Endodermal cell (in vitro differentiated cells): ENCODE results near the gene PRICKLE1. TPM values are rescaled to one million over a fixed set of nuclear protein-coding genes. Genes with fewer than 3 reads are reported as not detected.

Experiments
- DNase-seq: peaks from one replicate; pipeline ENCODE4 v3.0.0-alpha.2; 2017
- H3K27ac ChIP-seq: 2 replicates; pipeline ENCODE4 v1.5.1; 2013; ENCODE audit warnings: mild to moderate bottlenecking, low read depth, low read length, moderate library complexity
- H3K27me3 ChIP-seq: 2 replicates; pipeline ENCODE4 v1.6.1; 2013; ENCODE audit warnings: mild to moderate bottlenecking, low read length, moderate library complexity; ENCODE audit not compliant: insufficient read depth, control insufficient read depth, poor library complexity, severe bottlenecking
- H3K36me3 ChIP-seq: 2 replicates; pipeline ENCODE4 v1.7.0; 2013; ENCODE audit warnings: mild to moderate bottlenecking, low read length, moderate library complexity; ENCODE audit not compliant: control insufficient read depth, insufficient read depth
- H3K4me1 ChIP-seq: one replicate; pipeline ENCODE4 v1.7.0; 2013; ENCODE audit warnings: low read length; ENCODE audit not compliant: control insufficient read depth, insufficient read depth
- H3K4me3 ChIP-seq: 2 replicates; pipeline ENCODE4 v1.5.1; 2013; ENCODE audit warnings: mild to moderate bottlenecking, low read length, moderate library complexity
- H3K9ac ChIP-seq: 2 replicates; pipeline ENCODE4 v1.6.1; 2013; ENCODE audit warnings: mild to moderate bottlenecking, low read length, moderate library complexity; ENCODE audit not compliant: poor library complexity, severe bottlenecking; ENCODE audit errors: extremely low read depth
- H3K9me3 ChIP-seq: 2 replicates; pipeline ENCODE4 v1.6.1; 2013; ENCODE audit warnings: mild to moderate bottlenecking, low read length, moderate library complexity; ENCODE audit not compliant: control insufficient read depth
- H3K27ac Mint-ChIP-seq: 2 replicates; pipeline ENCODE4 v1.8.0; 2020; ENCODE audit warnings: mixed read lengths
- H3K27me3 Mint-ChIP-seq: 2 replicates; pipeline ENCODE4 v1.8.0; 2021; ENCODE audit warnings: mild to moderate bottlenecking, mixed read lengths; ENCODE audit not compliant: insufficient read depth
- H3K36me3 Mint-ChIP-seq: 2 replicates; pipeline ENCODE4 v1.8.0; 2020; ENCODE audit warnings: low read depth, mixed read lengths
- H3K4me1 Mint-ChIP-seq: 2 replicates; pipeline ENCODE4 v1.8.0; 2020; ENCODE audit warnings: mixed read lengths
- H3K4me3 Mint-ChIP-seq: 2 replicates; pipeline ENCODE4 v1.8.0; 2020; ENCODE audit warnings: mild to moderate bottlenecking, moderate library complexity, mixed read lengths
- H3K9me3 Mint-ChIP-seq: 2 replicates; pipeline ENCODE4 v1.8.0; 2020; ENCODE audit warnings: mild to moderate bottlenecking, mixed read lengths
- CTCF ChIP-seq: fragments of 200-600 bp; sonication (generic); conservative IDR thresholded peaks from 2 replicates; pipeline ENCODE4 v1.5.0; 2021; ENCODE audit warnings: antibody characterized with exemption, mild to moderate bottlenecking
- whole genome bisulfite sequencing, 2 experiments: methylation state at CpG; one replicate each; pipeline versions ENCODE4 v1.1.5 to v1.1.7; 2013; ENCODE audit warnings: missing lambda C conversion rate in 2 of 2, mixed read lengths in 1 of 2; ENCODE audit not compliant: insufficient coverage in 1 of 2, insufficient read length in 1 of 2; 5-methylcytosine and 5-hydroxymethylcytosine counted together
- total RNA-seq, 2 donors: library from RNA; stranded (reverse); fragmentation: NEBNext Ultra II Directional in 1 of 2; extraction: Animal tissue kit (Norgen Biotek cat#: 25700) in 1 of 2; gene quantifications; 2 replicates in 1 of 2; 3 replicates in 1 of 2; pipeline ENCODE4 v1.2.1, GENCODE V29; 2021

PRICKLE1 gene
- total RNA-seq, 2 donors from 2014 or later: 8.3 to 20.6 TPM

- Mint-ChIP-seq H3K9me3 (no peaks in the 10 kb centered on the region), H3K27me3 (no peaks in the 10 kb centered on the region), H3K4me3 (no peak overlapping the region), H3K36me3 (peaks cover 75% of the 10 kb centered on the region), H3K27ac (no peak overlapping the region), H3K4me1 (peaks cover 17% of the 10 kb centered on the region)
- Histone ChIP-seq H3K4me1 (no peaks in the 10 kb centered on the region), H3K27ac (no peak overlapping the region), H3K27me3 (no peaks in the 10 kb centered on the region), H3K9ac (no peak overlapping the region), H3K36me3 (peaks cover 83% of the 10 kb centered on the region), H3K4me3 (no peak overlapping the region), H3K9me3 (no peaks in the 10 kb centered on the region)
- WGBS, 2 experiments: 98% methylated on average over 4 of the region's 4 CpGs; no CpG with 5 or more reads in 1 of the 2 experiments
- DNase-seq: no peak
- TF ChIP-seq CTCF: no peak
Observed at GRCh38 chr12:42463671-42464070, 125.9 kb downstream of the PRICKLE1 start.

- WGBS, 2 experiments: 94 to 96% methylated on average over 3 of the region's 3 CpGs
- H3K36me3 ChIP-seq: peaks cover 88% of the 10 kb centered on the region
- no peaks in the 10 kb centered on the region for H3K9me3 ChIP-seq
- H3K9ac ChIP-seq: no peak overlapping the region
- H3K9me3 Mint-ChIP-seq: no peaks in the 10 kb centered on the region
- H3K4me3 ChIP-seq: no peak overlapping the region
- no peak overlapping the region for H3K27ac Mint-ChIP-seq
- no peaks in the 10 kb centered on the region for H3K4me1 ChIP-seq
- DNase-seq: no peak
- peaks cover 17% of the 10 kb centered on the region for H3K4me1 Mint-ChIP-seq
- no peaks in the 10 kb centered on the region for H3K27me3 ChIP-seq
- no peak overlapping the region for H3K27ac ChIP-seq
- TF ChIP-seq CTCF: no peak
- no peaks in the 10 kb centered on the region for H3K27me3 Mint-ChIP-seq
- H3K36me3 Mint-ChIP-seq: peaks cover 73% of the 10 kb centered on the region
- H3K4me3 Mint-ChIP-seq: no peak overlapping the region
Observed at GRCh38 chr12:42462486-42462885, 127.1 kb downstream of the PRICKLE1 start.

- no peak overlapping the region for H3K4me3 ChIP-seq
- Mint-ChIP-seq H3K4me3 (peak overlapping the region; percentile 12), H3K36me3 (peaks cover 57% of the 10 kb centered on the region), H3K9me3 (no peaks in the 10 kb centered on the region), H3K27me3 (no peaks in the 10 kb centered on the region), H3K4me1 (peaks cover 17% of the 10 kb centered on the region), H3K27ac (no peak overlapping the region)
- H3K27me3 ChIP-seq: no peaks in the 10 kb centered on the region
- no peak overlapping the region for H3K9ac ChIP-seq
- H3K36me3 ChIP-seq: peaks cover 76% of the 10 kb centered on the region
- TF ChIP-seq CTCF: no peak
- no peak overlapping the region for H3K27ac ChIP-seq
- H3K4me1 ChIP-seq: no peaks in the 10 kb centered on the region
- no peaks in the 10 kb centered on the region for H3K9me3 ChIP-seq
- peak; percentile 56 for DNase-seq
- WGBS, 2 experiments: 87 to 90% methylated on average over 11 to 12 of the region's 12 CpGs
Observed at GRCh38 chr12:42459336-42459847, 130.2 kb downstream of the PRICKLE1 start.
